Measurements from ENCODE around the gene WASHC3. TPM values are rescaled to one million over a fixed set of nuclear protein-coding genes. Genes with fewer than 3 reads are reported as not detected.

Gene WASHC3
- total and polyA plus RNA-seq, 12 donors = 33.2 to 55.2 (median 43.1) TPM

- Histone ChIP-seq H3K4me3 (no peak overlapping the region), H3K27me3 (no peaks in the 10 kb centered on the region), H3K36me3 (peaks cover 0 to 59% (median 16%) of the 10 kb centered on the region in 9 donors), H3K27ac (no peak overlapping the region), H3K9me3 (no peaks in the 10 kb centered on the region), H3K4me1 (no peaks in the 10 kb centered on the region)
- intact Hi-C loops (cut with DNase I) = no loop called here
- DNase-seq (no peak), ATAC-seq (no peak)
- WGBS, 2 donors = 83 to 87% methylated on average over 8 of the region's 8 CpGs
- TF ChIP-seq, protein P1, sequence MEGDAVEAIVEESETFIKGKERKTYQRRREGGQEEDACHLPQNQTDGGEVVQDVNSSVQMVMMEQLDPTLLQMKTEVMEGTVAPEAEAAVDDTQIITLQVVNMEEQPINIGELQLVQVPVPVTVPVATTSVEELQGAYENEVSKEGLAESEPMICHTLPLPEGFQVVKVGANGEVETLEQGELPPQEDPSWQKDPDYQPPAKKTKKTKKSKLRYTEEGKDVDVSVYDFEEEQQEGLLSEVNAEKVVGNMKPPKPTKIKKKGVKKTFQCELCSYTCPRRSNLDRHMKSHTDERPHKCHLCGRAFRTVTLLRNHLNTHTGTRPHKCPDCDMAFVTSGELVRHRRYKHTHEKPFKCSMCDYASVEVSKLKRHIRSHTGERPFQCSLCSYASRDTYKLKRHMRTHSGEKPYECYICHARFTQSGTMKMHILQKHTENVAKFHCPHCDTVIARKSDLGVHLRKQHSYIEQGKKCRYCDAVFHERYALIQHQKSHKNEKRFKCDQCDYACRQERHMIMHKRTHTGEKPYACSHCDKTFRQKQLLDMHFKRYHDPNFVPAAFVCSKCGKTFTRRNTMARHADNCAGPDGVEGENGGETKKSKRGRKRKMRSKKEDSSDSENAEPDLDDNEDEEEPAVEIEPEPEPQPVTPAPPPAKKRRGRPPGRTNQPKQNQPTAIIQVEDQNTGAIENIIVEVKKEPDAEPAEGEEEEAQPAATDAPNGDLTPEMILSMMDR (IDR thresholded peaks at IDR 0.05) = no peak
Measured at GRCh38 chr12:102010265-102010994, 51.4 kb downstream of the WASHC3 start.

- Histone ChIP-seq H3K27me3 (no peaks in the 10 kb centered on the region), H3K4me1 (no peaks in the 10 kb centered on the region), H3K36me3 (peaks cover 0 to 53% (median 16%) of the 10 kb centered on the region in 9 donors), H3K4me3 (no peak overlapping the region), H3K27ac (no peak overlapping the region), H3K9me3 (no peaks in the 10 kb centered on the region)
- ATAC-seq = no peak
- no peak for DNase-seq
- WGBS, 2 donors = 95 to 97% methylated on average over 3 of the region's 3 CpGs
- TF ChIP-seq, protein P1 (IDR thresholded peaks at IDR 0.05) = no peak
- intact Hi-C loops (cut with DNase I) = no loop called here
Measured at GRCh38 chr12:102009796-102010195, 52.0 kb downstream of the WASHC3 start.

DNA sequence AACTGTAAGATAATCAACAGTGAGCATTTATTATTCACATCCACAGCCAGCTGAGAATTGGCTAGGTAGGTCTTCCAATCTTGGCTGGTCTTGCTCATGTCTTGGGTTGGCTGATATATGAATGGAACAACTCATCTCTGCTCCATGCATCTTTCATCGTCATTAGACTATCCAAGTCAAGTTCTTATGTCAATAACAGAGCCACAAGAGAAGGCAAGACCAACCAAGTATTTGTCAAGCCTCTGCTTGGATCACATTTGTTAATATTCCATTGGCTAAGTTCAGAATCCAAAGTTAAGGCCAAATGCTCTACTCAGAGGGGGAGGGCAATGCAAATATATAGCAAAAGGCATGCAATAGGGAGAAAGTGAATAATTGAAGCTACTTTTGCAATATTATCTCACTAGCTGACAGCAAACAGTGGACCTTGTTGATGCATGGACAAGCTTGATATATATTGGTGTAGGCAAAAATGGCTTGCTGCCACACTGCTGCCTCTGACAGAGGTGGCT lies 53.1 kb downstream of the WASHC3 start:
- Histone ChIP-seq H3K36me3 (peaks cover 0 to 41% (median 16%) of the 10 kb centered on the region in 9 donors), H3K27ac (no peak overlapping the region), H3K27me3 (no peaks in the 10 kb centered on the region), H3K9me3 (no peaks in the 10 kb centered on the region), H3K4me3 (no peak overlapping the region), H3K4me1 (no peaks in the 10 kb centered on the region)
- no peak for ATAC-seq
- DNase-seq = no peak
- intact Hi-C loops (cut with DNase I) = no loop called here
- 91 to 93% methylated on average over 1 of the region's 1 CpG for WGBS, 2 donors
- TF ChIP-seq, protein P1 (IDR thresholded peaks at IDR 0.05) = no peak

- Histone ChIP-seq H3K27ac (no peak overlapping the region), H3K4me1 (no peaks in the 10 kb centered on the region), H3K4me3 (no peak overlapping the region), H3K36me3 (peaks cover 0 to 7% (median 0%) of the 10 kb centered on the region in 9 donors), H3K27me3 (no peaks in the 10 kb centered on the region), H3K9me3 (no peaks in the 10 kb centered on the region)
- 80 to 89% methylated on average over 5 of the region's 5 CpGs for WGBS, 2 donors
- no peak for ATAC-seq
- no peak for DNase-seq
- intact Hi-C loops (cut with DNase I) = no loop called here
- TF ChIP-seq, protein P1 (IDR thresholded peaks at IDR 0.05) = no peak
Measured at GRCh38 chr12:102005256-102005655, 56.5 kb downstream of the WASHC3 start.
